Adrenal gland (tissue), 12 donors: Measurements from ENCODE around the gene PCSK9. TPM values are rescaled to one million over a fixed set of nuclear protein-coding genes. Genes with fewer than 3 reads are reported as not detected.

Experiments used
- DNase-seq, 7 donors: peaks; one replicate each; pipeline ENCODE4 v3.0.0-alpha.2; 2019 to 2020
- H3K27ac ChIP-seq, 5 donors: fragments of 200-600 bp; sonication (generic) in 4 of 5; 1 replicate in 3 of 5; 2 replicates in 2 of 5; pipeline versions ENCODE4 v1.5.1 to v1.8.0; 2016 to 2020; ENCODE audit warnings: mild to moderate bottlenecking in 1 of 5
- H3K27me3 ChIP-seq: fragments of 200-600 bp; 2 replicates; pipeline ENCODE4 v1.8.0; 2021
- H3K36me3 ChIP-seq, 2 donors: fragments of 200-600 bp; replicated peaks in 1 of 2; 1 replicate in 1 of 2; 2 replicates in 1 of 2; pipeline versions ENCODE4 v1.5.1 to v1.8.0; 2018 to 2022
- H3K4me1 ChIP-seq, 2 donors: fragments of 200-600 bp; replicated peaks in 1 of 2; 1 replicate in 1 of 2; 2 replicates in 1 of 2; pipeline versions ENCODE4 v1.5.1 to v1.8.0; 2018 to 2021
- H3K4me3 ChIP-seq, 4 donors: fragments of 200-600 bp; sonication (generic) in 3 of 4; one replicate each; pipeline ENCODE4 v1.5.1; 2016 to 2018
- H3K9me3 ChIP-seq, 3 donors: fragments of 200-600 bp; sonication (generic) in 1 of 3; replicated peaks in 1 of 3; 1 replicate in 2 of 3; 2 replicates in 1 of 3; pipeline versions ENCODE4 v1.5.1 to v1.8.0; 2016 to 2021
- CTCF ChIP-seq, 6 experiments: fragments of 450-650 bp in 4 of 6; fragments of 200-600 bp in 2 of 6; sonication (generic) in 1 of 6; IDR thresholded peaks; 1 replicate in 5 of 6; 2 replicates in 1 of 6; pipeline versions ENCODE4 v1.5.1 to v1.8.0; 2016 to 2021; ENCODE audit warnings: antibody characterized with exemption in 6 of 6, mild to moderate bottlenecking in 2 of 6, moderate library complexity in 1 of 6
- POLR2A ChIP-seq, 2 donors: fragments of 450-650 bp; IDR thresholded peaks; one replicate each; pipeline ENCODE4 v1.6.1; 2017; ENCODE audit warnings: antibody characterized with exemption in 2 of 2, mild to moderate bottlenecking in 2 of 2, moderate library complexity in 1 of 2
- WGBS, 4 donors: extraction: QIAGEN DNeasy Blood & Tissue Kit in 2 of 4; methylation state at CpG; one replicate each; pipeline versions ENCODE4 v1.1.5 to v1.1.7; 2013 to 2017; 5-methylcytosine and 5-hydroxymethylcytosine counted together
- intact Hi-C, 2 donors: fragments of 100-400 bp; cut with DNase I; formaldehyde crosslinking; loops; one replicate each; pipeline versions ENCODE4 v1.14.1 to v1.15.0; 2022 to 2023
- polyA plus RNA-seq, 3 donors: library from polyadenylated mRNA; stranded (reverse); fragments of 200-250 nt in 2 of 3; fragments of 350-450 nt in 1 of 3; fragmentation: Illumina TruSeq in 1 of 3; extraction: RNeasy Lipid Tissue Mini Kit (QIAGEN cat#74804) in 1 of 3; gene quantifications; one replicate each; pipeline ENCODE4 v1.2.3, GENCODE V29; 2013 to 2014
- total RNA-seq, 9 donors: library from RNA; depleted of rRNA in 4 of 9; stranded (reverse); fragments of >200 nt in 4 of 9; fragments of 120-200 nt in 1 of 9; fragmentation: NEBNext Ultra II Directional in 1 of 9; extraction: Animal tissue kit (Norgen Biotek cat#: 25700) in 1 of 9; gene quantifications; one replicate each; pipeline versions ENCODE4 v1.1.0 to v1.2.4, GENCODE V29; 2013 to 2023
- donor health status: healthy with polysubstance abuse.
- donor health status: Bipolar disorder and iron deficiency.
- donor health status: DM: yes; HTN: yes; CAD: no.
- donor health status: DM: no; HTN: no; CAD: no.
- donor health status: DM: no; HTN: no; CAD: no.
- donor health status: DM: yes; HTN: yes; CAD: no.

PCSK9 gene
- total and polyA plus RNA-seq, 12 donors, result 0.10 to 1.4 (median 0.30) TPM; not detected in 1

- no peaks in the 10 kb centered on the region for H3K36me3 ChIP-seq
- no peak for DNase-seq
- H3K27me3 ChIP-seq, result peaks cover 29% of the 10 kb centered on the region
- H3K4me1 ChIP-seq, result peaks cover 0 to 5% of the 10 kb centered on the region in 2 donors
- H3K27ac ChIP-seq, result no peak overlapping the region
- H3K9me3 ChIP-seq, result no peaks in the 10 kb centered on the region
- 61 to 79% (median 65%) methylated on average over 2 of the region's 2 CpGs for WGBS, 4 donors
- no peak for TF ChIP-seq CTCF (IDR thresholded peaks at IDR 0.05)
- no peak for TF ChIP-seq POLR2A (IDR thresholded peaks at IDR 0.05)
- intact Hi-C loops, result no loop called here
- no peak overlapping the region for H3K4me3 ChIP-seq
These were observed 3.7 kb downstream of the PCSK9 start for GRCh38 chr1:55043011-55043410.

- intact Hi-C loops, result no loop called here
- no peak for DNase-seq
These were observed 4.4 kb downstream of the PCSK9 start for GRCh38 chr1:55043726-55044125.

GRCh38 chr1:55044617-55045397 is 5.5 kb downstream of the PCSK9 start:
- WGBS, 4 donors, result 74 to 80% (median 78%) methylated on average over 8 to 15 of the region's 15 CpGs
- H3K27ac ChIP-seq, result no peak overlapping the region
- H3K4me3 ChIP-seq, result no peak overlapping the region
- H3K27me3 ChIP-seq, result peaks cover 11% of the 10 kb centered on the region
- TF ChIP-seq POLR2A (IDR thresholded peaks at IDR 0.05), result no peak
- TF ChIP-seq CTCF (IDR thresholded peaks at IDR 0.05), result no peak
- intact Hi-C loops, result no loop called here
- H3K4me1 ChIP-seq, result no peaks in the 10 kb centered on the region
- DNase-seq, result no peak
- no peaks in the 10 kb centered on the region for H3K36me3 ChIP-seq
- H3K9me3 ChIP-seq, result no peaks in the 10 kb centered on the region

More at GRCh38 chr1:55043726-55044125, 4.4 kb downstream of the PCSK9 start:
- H3K4me3 ChIP-seq, result no peak overlapping the region
- 98 to 100% (median 98%) methylated on average over 3 to 9 of the region's 9 CpGs for WGBS, 4 donors
- H3K36me3 ChIP-seq, result no peaks in the 10 kb centered on the region
- H3K27ac ChIP-seq, result no peak overlapping the region
- TF ChIP-seq CTCF (IDR thresholded peaks at IDR 0.05), result no peak
- no peak for TF ChIP-seq POLR2A (IDR thresholded peaks at IDR 0.05)
- H3K9me3 ChIP-seq, result no peaks in the 10 kb centered on the region
- H3K27me3 ChIP-seq, result peaks cover 22% of the 10 kb centered on the region
- H3K4me1 ChIP-seq, result peaks cover 0 to 5% of the 10 kb centered on the region in 2 donors

- WGBS, 4 donors, result 91 to 95% (median 93%) methylated on average over 10 of the region's 10 CpGs
- Histone ChIP-seq H3K27ac (no peak overlapping the region), H3K4me3 (no peak overlapping the region), H3K36me3 (no peaks in the 10 kb centered on the region), H3K27me3 (peaks cover 4% of the 10 kb centered on the region), H3K9me3 (no peaks in the 10 kb centered on the region), H3K4me1 (no peaks in the 10 kb centered on the region)
- intact Hi-C loops, result no loop called here
- no peak for DNase-seq
- TF ChIP-seq POLR2A (IDR thresholded peaks at IDR 0.05) (no peak), CTCF (IDR thresholded peaks at IDR 0.05) (no peak)
These were observed 6.1 kb downstream of the PCSK9 start for GRCh38 chr1:55045430-55045829.
